ENCODE results near the gene MYBPHL.

The MYBPHL gene

DNA sequence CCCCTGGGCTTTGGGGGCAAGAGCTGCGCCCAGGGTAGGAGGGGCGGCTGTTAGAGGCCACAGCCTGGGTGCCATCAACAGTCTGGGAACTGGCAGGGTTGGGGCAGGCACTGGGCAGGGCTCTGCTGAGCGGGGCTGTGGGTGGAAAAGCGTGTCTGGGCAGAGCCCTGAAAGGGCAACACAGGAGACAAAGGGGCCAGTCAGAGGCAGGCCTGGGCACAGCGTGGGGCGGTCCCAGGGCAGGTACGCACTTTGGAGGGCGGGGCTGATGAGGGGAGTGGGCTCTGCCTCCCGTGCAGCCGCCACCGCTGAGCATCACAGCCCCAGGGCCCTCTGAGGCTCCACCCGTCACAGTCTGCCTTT, 43.6 kb downstream of the MYBPHL start:
- no peak for DNase-seq

DNA sequence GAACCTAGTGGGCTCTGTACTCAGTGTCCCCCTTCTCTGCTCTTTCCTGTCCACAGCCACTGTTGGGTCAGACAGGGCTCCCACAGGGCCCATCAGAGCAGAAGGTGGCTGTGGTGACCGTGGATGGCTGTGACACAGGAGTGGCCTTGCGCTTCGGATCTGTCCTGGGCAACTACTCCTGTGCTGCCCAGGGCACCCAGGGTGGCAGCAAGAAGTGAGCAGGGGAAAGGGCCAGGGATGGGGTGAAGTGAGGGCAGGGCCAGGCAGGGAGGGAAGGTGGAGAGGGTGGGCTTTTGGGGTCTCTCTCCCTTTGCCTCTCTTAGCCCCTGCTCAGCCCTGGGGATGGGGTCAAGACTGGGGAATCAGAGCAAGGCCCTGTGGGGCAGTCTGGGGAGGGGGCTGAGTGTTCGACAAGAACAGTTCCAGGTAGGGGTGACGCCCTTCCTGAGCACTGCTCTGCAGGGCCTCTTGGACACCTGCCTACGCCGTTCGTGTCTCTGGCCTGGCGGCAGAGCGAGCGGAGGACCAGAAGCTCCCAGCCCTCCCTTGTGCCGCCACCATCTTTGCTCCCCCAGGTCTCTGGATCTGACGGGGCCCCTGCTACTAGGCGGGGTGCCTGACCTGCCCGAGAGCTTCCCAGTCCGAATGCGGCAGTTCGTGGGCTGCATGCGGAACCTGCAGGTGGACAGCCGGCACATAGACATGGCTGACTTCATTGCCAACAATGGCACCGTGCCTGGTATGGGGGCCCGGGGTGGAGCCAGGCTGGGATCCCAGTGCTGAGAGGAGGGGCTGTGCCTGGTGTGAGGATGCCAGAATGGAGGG, 44.4 kb downstream of the MYBPHL start:
- DNase-seq = no peak

DNA sequence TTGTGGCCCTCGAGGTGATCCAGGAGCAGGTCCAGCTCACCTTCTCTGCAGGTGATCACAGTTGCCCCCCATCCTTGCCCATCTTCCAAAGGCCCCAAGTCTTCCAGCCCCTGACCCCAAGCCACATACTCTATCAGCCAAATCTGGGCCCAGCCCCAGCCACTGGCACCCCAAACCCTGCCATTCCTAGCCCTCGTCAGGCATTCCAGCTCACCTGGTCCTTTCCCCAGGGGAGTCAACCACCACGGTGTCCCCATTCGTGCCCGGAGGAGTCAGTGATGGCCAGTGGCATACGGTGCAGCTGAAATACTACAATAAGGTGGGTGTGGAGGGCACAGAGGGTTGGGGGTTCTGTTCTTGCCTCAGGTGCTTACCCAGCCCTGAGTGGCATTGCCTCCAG, 45.2 kb downstream of the MYBPHL start:
- no peak for DNase-seq

DNA sequence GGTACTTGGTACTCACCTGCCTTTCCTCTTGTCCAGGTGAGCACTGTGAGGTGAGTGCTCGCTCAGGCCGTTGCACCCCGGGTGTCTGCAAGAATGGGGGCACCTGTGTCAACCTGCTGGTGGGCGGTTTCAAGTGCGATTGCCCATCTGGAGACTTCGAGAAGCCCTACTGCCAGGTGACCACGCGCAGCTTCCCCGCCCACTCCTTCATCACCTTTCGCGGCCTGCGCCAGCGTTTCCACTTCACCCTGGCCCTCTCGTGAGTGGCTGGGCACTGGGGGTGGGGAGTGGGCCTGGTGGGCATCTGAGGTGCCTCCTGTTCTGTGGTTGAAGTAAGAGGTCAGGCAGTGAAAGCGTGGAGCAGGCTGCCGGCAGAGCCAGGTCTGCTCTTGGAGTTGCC, 45.8 kb downstream of the MYBPHL start:
- DNase-seq = no peak

DNA sequence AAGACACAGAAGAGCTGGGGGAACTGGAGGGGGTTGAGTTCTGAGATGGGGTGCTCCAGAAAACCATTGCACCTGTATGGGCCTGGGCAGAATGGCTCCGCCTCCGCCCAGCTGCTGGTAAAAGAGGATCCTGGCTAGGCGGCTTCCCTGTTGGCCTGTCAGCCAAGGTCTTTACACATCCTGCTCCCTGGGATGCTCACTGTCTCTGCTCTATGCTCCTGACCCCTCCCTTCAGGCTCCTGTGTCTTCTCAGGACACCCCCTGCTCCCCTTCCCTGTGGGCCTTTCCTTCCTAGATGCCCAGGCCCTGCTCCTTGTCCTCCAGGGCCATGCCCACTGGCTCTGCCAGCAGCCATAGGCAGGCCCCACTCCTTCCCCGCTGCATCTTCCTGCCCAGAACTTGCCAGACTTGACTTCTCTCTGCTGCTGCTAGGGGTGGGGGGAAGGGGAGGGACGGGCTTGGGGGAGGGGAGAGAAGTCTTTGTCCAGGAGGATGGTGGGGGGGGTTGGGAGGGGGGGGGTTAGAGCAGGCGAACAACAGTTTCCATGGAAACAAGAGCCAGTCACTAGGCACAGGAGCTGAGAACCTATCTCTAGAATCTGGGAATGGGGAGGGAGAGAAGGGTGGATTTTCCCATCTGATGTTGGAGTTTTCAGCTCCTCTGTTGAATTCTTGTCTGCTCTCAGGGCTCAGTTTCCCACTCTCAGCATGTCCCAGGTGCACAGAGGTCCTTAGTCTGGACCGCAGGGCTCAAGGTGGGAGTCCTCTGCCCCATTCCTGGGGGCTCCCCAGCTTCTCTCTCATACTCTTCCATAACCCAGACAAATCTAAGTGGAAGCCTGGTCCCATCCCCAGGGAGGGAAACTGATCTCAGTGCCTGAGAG, 46.9 kb downstream of the MYBPHL start:
- DNase-seq = no peak

DNA sequence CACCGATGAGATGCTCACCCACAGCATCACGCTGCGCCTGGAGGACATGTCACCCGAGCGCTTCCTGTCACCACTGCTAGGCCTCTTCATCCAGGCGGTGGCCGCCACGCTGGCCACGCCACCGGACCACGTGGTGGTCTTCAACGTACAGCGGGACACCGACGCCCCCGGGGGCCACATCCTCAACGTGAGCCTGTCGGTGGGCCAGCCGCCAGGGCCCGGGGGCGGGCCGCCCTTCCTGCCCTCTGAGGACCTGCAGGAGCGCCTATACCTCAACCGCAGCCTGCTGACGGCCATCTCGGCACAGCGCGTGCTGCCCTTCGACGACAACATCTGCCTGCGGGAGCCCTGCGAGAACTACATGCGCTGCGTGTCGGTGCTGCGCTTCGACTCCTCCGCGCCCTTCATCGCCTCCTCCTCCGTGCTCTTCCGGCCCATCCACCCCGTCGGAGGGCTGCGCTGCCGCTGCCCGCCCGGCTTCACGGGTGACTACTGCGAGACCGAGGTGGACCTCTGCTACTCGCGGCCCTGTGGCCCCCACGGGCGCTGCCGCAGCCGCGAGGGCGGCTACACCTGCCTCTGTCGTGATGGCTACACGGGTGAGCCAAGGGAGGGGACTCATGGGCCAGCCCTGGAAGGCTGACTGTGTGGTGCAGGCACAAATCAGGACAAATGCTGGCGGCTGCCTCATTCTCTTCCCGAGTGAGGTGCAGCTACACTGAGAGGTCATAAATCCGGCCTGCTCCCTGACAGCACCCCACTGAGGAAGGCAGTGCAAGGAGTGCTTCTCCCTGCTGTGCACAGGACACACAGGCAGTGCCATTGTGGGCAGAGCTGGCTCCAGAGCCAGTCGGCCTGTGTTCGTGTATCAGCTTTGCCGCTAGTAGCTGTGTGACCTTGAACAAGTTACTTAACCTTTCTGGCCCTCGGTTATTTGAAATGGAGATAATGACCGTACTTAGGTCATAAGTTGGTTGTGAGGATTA, 48.0 kb downstream of the MYBPHL start:
- no peak for DNase-seq

DNA sequence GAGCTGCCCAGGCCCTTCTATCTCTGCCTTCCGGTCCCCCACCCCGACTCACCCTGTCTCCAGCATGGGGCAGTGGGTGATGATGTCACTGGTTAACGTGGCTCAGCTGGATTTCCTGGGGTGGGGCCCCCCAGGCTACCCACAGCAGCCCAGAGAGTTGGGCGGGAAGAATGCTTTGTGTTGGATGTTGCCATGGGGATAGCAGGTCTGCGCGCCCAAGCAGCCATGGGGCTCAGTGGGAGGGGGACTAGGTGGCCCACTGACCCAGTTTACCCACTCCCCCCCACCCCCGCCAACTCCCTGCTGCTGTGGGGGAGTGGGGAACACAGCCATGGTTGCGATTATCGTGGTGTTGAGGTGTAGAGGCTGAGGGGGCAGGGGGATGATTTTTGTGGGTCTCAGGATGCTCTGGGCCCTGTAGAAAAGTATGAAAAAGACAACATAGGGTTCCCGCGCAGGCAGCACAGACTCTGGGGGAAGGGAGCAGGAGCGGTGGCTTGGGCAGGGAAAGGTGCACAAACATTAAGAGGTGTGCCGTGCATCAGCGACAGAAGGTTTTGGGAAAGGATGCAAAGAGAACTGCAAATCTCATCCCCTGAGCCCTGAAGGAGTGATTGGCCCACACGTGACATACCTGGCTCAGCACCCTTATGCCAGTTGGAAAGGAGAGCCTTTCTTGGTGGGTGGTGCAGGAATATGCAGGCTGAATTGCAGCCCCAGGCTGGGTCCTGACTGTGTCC, 49.0 kb downstream of the MYBPHL start:
- DNase-seq = no peak

DNA sequence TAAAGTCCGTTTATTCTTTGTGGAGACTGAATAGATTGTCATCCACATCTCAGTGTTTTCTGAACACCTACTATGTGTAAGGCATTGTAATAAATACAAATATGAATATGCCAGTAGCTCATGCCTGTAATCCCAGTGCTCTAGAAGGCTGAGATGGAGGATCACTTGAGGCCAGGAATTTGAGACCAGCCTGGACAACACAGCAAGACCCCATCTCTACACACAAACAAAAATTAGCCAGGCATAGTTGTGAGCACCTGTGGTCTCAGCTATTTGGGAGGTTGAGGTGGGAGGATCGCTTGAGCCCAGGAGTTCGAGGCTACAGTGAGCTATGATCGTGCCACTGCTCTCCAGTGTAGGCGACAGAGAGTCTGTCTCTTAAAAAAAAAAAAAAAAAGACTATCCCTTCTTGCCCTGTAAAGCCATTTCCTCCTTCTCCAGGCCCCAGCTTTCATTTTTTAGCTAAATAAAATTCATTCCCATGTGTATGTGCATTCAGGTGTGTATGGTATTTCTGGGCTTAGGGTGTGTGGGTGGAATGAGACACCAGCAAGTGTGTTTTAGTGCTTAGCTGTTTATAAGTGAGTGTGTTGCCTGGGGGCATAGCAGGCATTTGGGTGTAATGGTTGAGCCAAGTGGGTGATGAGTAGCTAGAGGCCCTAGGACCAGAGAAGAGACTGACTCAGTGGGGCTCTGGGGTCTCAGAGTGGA, 49.7 kb downstream of the MYBPHL start:
- no peak for DNase-seq

DNA sequence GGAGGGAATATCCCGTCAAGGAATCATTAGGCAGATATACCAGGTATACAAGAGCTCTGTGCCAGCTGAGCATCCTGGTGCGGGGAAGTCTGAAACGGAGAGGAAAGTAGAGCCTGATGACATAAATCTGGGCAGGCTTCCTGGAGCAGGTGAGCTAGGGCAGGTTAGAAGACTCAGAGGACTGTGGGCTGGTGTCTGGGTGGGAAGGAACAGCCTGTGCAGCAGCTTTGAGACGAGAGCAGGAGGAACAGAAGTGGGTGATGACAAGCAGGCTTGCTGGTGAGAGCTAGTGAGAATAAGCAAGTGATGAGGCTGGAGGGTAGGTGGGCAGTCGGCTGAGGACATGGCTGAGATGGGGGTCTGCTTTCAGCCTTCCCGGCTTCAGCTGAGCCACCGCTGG, 50.7 kb downstream of the MYBPHL start:
- DNase-seq = no peak

DNA sequence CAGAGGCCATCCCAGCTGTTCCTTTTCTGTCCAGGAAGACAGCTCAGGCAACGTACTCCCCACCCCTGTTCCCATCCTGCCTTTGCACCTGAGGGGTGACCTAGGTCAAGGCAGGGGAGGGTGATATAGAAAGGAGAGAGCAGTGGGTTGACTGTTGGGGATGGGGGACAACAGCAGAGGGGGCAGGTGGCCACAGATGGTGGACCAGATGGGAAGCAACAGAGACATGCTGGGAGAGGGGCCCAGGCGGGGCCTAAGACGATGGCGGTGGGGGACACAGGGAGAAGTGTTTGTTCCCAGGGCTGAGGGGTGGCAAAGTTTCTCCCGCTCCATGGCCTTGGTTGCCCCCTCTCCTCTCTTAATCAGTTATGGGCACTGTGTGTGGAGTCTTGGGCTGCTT, 51.1 kb downstream of the MYBPHL start:
- DNase-seq = no peak

DNA sequence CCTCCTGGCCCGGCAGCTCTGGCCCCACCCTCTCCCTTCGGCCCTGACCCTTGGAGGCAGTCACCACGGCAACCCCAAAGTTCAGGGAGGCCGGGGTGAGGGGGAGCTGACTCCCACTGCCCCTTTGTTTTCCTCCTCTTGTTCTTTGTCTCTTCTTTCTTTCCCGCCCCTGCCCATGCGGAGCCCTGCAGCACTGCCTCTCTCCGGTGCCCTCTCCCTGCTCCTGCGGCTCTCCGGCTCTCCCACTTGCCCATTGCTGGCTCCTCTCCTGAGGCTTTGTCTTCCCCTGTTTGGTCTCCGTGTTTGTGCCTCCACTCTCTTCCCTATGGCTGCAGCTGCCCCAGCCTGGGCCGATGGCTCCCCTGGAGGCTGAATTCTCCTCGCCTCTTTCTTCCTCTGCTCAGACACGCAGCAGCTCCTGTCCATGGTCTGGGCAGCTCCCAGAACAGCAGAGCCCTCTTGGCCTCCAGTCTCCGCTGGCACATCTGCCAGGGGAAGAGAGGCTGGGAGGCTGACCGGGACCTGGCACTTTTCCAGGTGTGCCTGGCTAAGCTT, 51.6 kb downstream of the MYBPHL start:
- DNase-seq = no peak

DNA sequence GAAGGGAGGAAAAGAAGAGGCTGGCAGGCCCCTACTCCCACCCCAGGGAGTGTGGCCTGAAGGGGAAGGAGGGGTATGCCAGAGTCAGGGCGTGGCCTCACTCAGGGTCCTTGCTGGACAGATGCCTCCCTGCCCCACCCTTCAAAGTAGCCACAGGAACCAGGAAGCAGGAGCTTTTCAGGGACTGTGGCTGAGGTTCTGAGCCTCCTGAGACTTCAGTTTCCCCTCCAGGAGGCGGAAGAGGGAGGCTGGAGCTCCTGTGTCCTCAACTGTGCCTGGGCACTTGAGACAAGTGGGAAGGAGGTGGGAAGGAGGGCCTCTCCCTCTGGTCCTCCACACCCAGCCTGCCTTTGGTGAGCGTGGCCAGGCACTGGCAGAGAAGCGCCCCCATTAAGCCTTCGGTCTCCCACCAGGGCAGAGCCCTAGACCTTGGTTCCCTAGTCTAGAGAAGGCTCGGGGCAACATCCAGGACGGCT, 52.2 kb downstream of the MYBPHL start:
- no peak for DNase-seq

DNA sequence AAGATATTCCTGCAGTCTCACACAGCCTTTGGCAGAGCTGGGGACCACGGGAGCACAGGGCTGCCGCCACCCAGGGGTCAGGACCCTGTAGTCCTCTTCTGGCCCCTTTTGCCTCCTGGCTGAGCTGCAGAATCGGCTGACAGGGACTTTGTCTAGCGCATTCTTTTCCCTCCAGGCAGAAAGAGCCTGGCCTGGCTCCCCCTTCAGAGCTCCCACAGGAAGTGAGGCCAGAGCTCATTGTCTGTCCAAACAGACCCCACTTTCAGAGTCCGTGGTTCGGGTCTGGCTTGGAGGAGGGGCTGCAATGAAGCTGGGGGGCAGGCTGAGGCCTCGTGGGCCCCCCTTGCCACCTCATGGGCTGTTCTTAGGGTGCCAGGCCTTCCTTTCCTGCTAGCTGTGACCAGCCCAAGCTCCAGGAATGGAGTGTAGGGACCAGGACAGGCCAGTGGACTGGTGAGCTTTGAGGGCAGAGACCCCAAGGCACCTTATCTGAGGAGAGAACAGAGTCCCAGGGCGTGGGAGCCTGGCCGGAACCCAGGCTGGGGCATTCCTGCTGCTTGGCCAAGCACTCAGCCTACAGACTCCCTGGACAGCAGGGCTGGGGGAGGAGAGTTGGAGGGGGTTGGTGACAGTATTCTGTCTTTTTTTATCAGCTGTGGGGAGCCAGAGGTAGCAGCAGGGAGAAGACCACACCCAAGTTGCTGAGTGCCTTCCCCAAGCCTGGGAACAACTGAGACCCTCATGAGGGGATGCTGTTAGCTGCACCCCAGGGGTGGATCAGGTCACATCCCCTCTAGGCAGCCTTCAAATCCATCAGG, 52.8 kb downstream of the MYBPHL start:
- DNase-seq = peak; percentile 35

DNA sequence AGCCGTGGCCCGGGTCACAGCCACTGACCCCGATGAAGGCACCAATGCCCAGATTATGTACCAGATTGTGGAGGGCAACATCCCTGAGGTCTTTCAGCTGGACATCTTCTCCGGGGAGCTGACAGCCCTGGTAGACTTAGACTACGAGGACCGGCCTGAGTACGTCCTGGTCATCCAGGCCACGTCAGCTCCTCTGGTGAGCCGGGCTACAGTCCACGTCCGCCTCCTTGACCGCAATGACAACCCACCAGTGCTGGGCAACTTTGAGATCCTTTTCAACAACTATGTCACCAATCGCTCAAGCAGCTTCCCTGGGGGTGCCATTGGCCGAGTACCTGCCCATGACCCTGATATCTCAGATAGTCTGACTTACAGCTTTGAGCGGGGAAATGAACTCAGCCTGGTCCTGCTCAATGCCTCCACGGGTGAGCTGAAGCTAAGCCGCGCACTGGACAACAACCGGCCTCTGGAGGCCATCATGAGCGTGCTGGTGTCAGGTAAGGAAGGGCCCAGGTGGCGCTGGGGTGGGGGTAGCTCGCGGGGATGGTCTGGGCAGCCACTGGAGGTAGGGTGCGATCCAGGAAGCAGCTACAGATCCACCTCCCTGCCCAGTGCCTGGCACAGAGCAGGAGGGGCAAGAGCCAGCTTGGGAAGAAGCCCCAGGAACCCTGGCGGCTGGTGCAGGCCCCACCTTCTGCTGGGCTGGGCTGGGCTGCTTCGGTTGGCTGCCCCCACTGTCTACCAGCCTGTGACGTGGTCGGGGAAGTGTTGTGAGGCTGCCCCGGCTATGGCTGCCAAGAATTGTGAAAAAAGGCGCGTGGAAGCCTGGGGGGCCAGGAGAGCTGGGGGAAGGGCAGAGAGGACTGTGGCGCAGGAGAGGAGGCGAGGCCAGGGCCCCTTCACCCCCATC, 53.7 kb downstream of the MYBPHL start:
- peak; percentile 41 for DNase-seq

DNA sequence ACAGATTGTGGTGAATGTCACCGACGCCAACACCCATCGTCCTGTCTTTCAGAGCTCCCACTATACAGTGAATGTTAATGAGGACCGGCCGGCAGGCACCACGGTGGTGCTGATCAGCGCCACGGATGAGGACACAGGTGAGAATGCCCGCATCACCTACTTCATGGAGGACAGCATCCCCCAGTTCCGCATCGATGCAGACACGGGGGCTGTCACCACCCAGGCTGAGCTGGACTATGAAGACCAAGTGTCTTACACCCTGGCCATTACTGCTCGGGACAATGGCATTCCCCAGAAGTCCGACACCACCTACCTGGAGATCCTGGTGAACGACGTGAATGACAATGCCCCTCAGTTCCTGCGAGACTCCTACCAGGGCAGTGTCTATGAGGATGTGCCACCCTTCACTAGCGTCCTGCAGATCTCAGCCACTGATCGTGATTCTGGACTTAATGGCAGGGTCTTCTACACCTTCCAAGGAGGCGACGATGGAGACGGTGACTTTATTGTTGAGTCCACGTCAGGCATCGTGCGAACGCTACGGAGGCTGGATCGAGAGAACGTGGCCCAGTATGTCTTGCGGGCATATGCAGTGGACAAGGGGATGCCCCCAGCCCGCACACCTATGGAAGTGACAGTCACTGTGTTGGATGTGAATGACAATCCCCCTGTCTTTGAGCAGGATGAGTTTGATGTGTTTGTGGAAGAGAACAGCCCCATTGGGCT, 54.5 kb downstream of the MYBPHL start:
- DNase-seq = no peak

DNA sequence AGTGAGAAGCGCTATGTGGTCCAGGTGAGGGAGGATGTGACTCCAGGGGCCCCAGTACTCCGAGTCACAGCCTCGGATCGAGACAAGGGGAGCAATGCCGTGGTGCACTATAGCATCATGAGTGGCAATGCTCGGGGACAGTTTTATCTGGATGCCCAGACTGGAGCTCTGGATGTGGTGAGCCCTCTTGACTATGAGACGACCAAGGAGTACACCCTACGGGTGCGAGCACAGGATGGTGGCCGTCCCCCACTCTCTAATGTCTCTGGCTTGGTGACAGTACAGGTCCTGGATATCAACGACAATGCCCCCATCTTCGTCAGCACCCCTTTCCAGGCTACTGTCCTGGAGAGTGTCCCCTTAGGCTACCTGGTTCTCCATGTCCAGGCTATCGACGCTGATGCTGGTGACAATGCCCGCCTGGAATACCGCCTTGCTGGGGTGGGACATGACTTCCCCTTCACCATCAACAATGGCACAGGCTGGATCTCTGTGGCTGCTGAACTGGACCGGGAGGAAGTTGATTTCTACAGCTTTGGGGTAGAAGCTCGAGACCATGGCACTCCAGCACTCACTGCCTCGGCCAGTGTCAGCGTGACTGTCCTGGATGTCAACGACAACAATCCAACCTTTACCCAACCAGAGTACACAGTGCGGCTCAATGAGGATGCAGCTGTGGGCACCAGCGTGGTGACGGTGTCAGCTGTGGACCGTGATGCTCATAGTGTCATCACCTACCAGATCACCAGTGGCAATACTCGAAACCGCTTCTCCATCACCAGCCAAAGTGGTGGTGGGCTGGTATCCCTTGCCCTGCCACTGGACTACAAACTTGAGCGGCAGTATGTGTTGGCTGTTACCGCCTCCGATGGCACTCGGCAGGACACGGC, 55.3 kb downstream of the MYBPHL start:
- DNase-seq = no peak

All from hematopoietic multipotent progenitor cell treated with erythropoietin and hydrocortisone succinate and interleukin-3 and kit ligand, for 6 days (in vitro differentiated cells).